H1 (cell line): Measurements from ENCODE around the gene CPHXL2. TPM values are rescaled to one million over a fixed set of nuclear protein-coding genes. Genes with fewer than 3 reads are reported as not detected.

ENCODE experiments used
- BACH1 ChIP-seq: IDR thresholded peaks from 2 replicates; pipeline ENCODE4 v1.6.1; 2012; ENCODE audit warnings: low read length, improper control_type of control experiment
- BRCA1 ChIP-seq: IDR thresholded peaks from 2 replicates; pipeline ENCODE4 v1.6.1; 2012; ENCODE audit warnings: low read depth, low read length, improper control_type of control experiment
- CBX5 ChIP-seq: fragments of 300-800, 300-1000 bp; sonication (generic); IDR thresholded peaks from 2 replicates; pipeline ENCODE4 v1.7.1; 2016; ENCODE audit warnings: antibody characterized with exemption, low read length, low read depth
- CEBPB ChIP-seq: IDR thresholded peaks from 2 replicates; pipeline ENCODE4 v1.6.1; 2012; ENCODE audit warnings: low read depth, low read length
- CHD1 ChIP-seq: IDR thresholded peaks from 2 replicates; pipeline ENCODE4 v1.6.1; 2012; ENCODE audit warnings: low read depth, low read length, improper control_type of control experiment
- CHD2 ChIP-seq: IDR thresholded peaks from 2 replicates; pipeline ENCODE4 v1.6.1; 2012; ENCODE audit warnings: low read length, improper control_type of control experiment
- CTCF ChIP-seq, 3 experiments: IDR thresholded peaks; 1 replicate in 2 of 3; 2 replicates in 1 of 3; pipeline versions ENCODE4 v1.5.1 to v1.6.1; 2011; ENCODE audit warnings: low read length in 3 of 3, mild to moderate bottlenecking in 3 of 3, inconsistent platforms in 2 of 3, low read depth in 1 of 3, moderate library complexity in 1 of 3; ENCODE audit not compliant: insufficient read depth in 1 of 3; ENCODE audit errors: control extremely low read depth in 1 of 3
- GABPA ChIP-seq: IDR thresholded peaks from 2 replicates; pipeline ENCODE4 v1.6.1; 2011; ENCODE audit warnings: mild to moderate bottlenecking, low read length, moderate library complexity, borderline replicate concordance; ENCODE audit not compliant: insufficient read depth
- GTF2F1 ChIP-seq: IDR thresholded peaks from 2 replicates; pipeline ENCODE4 v1.6.1; 2012; ENCODE audit warnings: low read depth, low read length, improper control_type of control experiment, borderline replicate concordance
- JUN ChIP-seq: IDR thresholded peaks from 2 replicates; pipeline ENCODE4 v1.6.1; 2011; ENCODE audit warnings: low read depth, mild to moderate bottlenecking, improper control_type of control experiment, low read length
- JUND ChIP-seq: IDR thresholded peaks from 2 replicates; pipeline ENCODE4 v1.6.1; 2011; ENCODE audit warnings: mild to moderate bottlenecking, improper control_type of control experiment, low read length
- MAFK ChIP-seq: IDR thresholded peaks from 2 replicates; pipeline ENCODE4 v1.6.1; 2012; ENCODE audit warnings: low read depth, mild to moderate bottlenecking, improper control_type of control experiment, low read length
- MAX ChIP-seq: IDR thresholded peaks from 2 replicates; pipeline ENCODE4 v1.6.1; 2012; ENCODE audit warnings: inconsistent platforms
- PHF8 ChIP-seq: fragments of 200-600 bp; sonication (generic); conservative IDR thresholded peaks from 2 replicates; pipeline ENCODE4 v1.7.1; 2012; ENCODE audit warnings: low read depth, mild to moderate bottlenecking, inconsistent platforms, low read length, moderate library complexity
- POU5F1 ChIP-seq: IDR thresholded peaks from 2 replicates; pipeline ENCODE4 v1.6.1; 2011; ENCODE audit warnings: low read depth, mild to moderate bottlenecking, low read length, moderate library complexity
- SIN3A ChIP-seq, 2 experiments: IDR thresholded peaks in 1 of 2; conservative IDR thresholded peaks in 1 of 2; 2 replicates each; pipeline ENCODE4 v1.6.1; 2011 to 2012; ENCODE audit warnings: low read length in 2 of 2, improper control_type of control experiment in 1 of 2, low read depth in 1 of 2, mild to moderate bottlenecking in 1 of 2
- SIRT6 ChIP-seq: IDR thresholded peaks from one replicate; pipeline ENCODE4 v1.7.1; 2012; ENCODE audit warnings: low read length, inconsistent platforms
- TAF1 ChIP-seq: IDR thresholded peaks from 2 replicates; pipeline ENCODE4 v1.6.1; 2011; ENCODE audit warnings: mild to moderate bottlenecking, low read depth, low read length
- TAF7 ChIP-seq: optimal IDR thresholded peaks from 2 replicates; pipeline ENCODE3; 2011; ENCODE audit warnings: low read depth, mild to moderate bottlenecking, inconsistent platforms, low read length, moderate library complexity, borderline replicate concordance
- TEAD4 ChIP-seq: IDR thresholded peaks from 2 replicates; pipeline ENCODE4 v1.6.1; 2012; ENCODE audit warnings: low read depth, low read length, inconsistent platforms, mixed read lengths
- polyA plus RNA-seq, 7 experiments: library from polyadenylated mRNA; depleted of rRNA in 3 of 7; stranded (reverse) in 5 of 7; unstranded in 2 of 7; fragments of >200 nt in 5 of 7; fragments of 200-250 nt in 2 of 7; gene quantifications; 1 replicate in 5 of 7; 2 replicates in 1 of 7; 4 replicates in 1 of 7; pipeline versions ENCODE4 v1.2.1 to v1.2.3, GENCODE V29; 2011 to 2013; ENCODE audit warnings: missing spikeins in 2 of 7, mixed read lengths in 2 of 7
- total RNA-seq: library from RNA; stranded (reverse); fragmentation: NEBNext Ultra II Directional; extraction: Animal tissue kit (Norgen Biotek cat#: 25700); gene quantifications from 2 replicates; pipeline ENCODE4 v1.2.1, GENCODE V29; 2021
- TF ChIP-seq, protein P1 (sequence below): IDR thresholded peaks from 2 replicates; pipeline ENCODE4 v1.6.1; 2012; ENCODE audit warnings: inconsistent platforms

CPHXL2 gene
- total and polyA plus RNA-seq, 2 of the 8 experiments (the other 6 are each of a cell fraction or from before 2014, with no cell fraction given) = not detected

DNA sequence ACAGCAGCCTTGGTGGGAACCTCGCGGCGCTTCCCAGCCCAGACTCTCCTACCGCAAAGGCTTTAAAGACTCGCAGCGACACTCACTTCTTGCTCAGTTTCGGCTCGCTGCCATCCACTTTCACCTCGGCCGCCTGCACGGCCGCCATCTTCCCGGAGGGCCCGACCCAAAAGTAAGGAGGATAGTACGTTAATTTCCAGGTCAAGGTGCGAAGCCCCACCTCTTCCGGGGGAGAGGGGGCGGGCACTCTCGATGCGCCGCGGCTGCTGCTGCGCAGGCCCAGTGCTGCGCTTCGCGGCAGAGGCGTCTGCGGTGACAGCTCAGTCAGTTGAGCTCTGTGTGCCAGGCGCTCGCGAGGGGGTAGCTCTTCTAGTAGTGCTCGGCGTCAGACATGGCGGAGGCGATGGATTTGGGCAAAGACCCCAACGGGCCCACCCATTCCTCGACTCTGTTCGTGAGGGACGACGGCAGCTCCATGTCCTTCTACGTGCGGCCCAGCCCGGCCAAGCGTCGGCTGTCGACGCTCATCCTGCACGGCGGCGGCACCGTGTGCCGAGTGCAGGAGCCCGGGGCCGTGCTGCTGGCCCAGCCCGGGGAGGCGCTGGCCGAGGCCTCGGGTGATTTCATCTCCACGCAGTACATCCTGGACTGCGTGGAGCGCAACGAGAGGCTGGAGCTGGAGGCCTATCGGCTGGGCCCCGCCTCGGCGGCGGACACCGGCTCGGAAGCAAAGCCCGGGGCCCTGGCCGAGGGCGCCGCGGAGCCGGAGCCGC, 29.1 kb downstream of the CPHXL2 start, which contains the start of the genes KARS1 and TERF2IP (continued):
- TF ChIP-seq JUN (no peak), TEAD4 (no peak), CBX5 (no peak), CEBPB (no peak), GABPA (peak; percentile 67; the same call in 1 of the 2 replicates), MAX (peak; percentile 3; the same call in 1 of the 2 replicates), TAF7 (peak; percentile 86), PHF8 (peak; percentile 100), JUND (peak; percentile 27; the same call in 1 of the 2 replicates), MAFK (no peak), CTCF (IDR thresholded peaks at IDR 0.05; ENCODE audit: control extremely low read depth in 1 of 3, insufficient read depth in 1 of 3, low read depth in 1 of 3, low read length in 3 of 3) (no peak), BACH1 (no peak), CHD2 (peak; percentile 66), CHD1 (0 out of 2 replicates have a peak, but pooled peaks have one; percentile 3), SIN3A (conservative IDR thresholded peaks at IDR 0.05 in 1 of 2, IDR thresholded peaks at IDR 0.05 in 1 of 2; ENCODE audit: low read depth in 1 of 2, low read length in 2 of 2) (peak in 1 of 2 experiments; percentile 95; a peak in 2 of 4 replicates), BRCA1 (no peak), GTF2F1 (0 out of 2 replicates have a peak, but pooled peaks have one; percentile 12), TAF1 (peak; percentile 96), SIRT6 (no peak), POU5F1 (no peak)
- TF ChIP-seq, protein P1, sequence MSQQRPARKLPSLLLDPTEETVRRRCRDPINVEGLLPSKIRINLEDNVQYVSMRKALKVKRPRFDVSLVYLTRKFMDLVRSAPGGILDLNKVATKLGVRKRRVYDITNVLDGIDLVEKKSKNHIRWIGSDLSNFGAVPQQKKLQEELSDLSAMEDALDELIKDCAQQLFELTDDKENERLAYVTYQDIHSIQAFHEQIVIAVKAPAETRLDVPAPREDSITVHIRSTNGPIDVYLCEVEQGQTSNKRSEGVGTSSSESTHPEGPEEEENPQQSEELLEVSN = no peak; the same call in 1 of the 2 replicates
